Parathyroid adenoma (tissue), 2 donors: ENCODE data around the gene GPC6.

Experiments used
- H2AFZ ChIP-seq: fragments of 300-600 bp; sonication (generic); one replicate; pipeline ENCODE4 v1.7.0; 2017; ENCODE audit warnings: antibody characterized with exemption, mild to moderate bottlenecking
- H3K27ac ChIP-seq: fragments of 300-600 bp; sonication (generic); one replicate; pipeline ENCODE4 v1.7.0; 2017
- H3K27me3 ChIP-seq: fragments of 300-600 bp; sonication (generic); one replicate; pipeline ENCODE4 v1.7.0; 2017; ENCODE audit warnings: low read length; ENCODE audit not compliant: control insufficient read depth, insufficient read depth
- H3K36me3 ChIP-seq: fragments of 300-600 bp; sonication (generic); one replicate; pipeline ENCODE4 v1.7.0; 2017; ENCODE audit warnings: low read length; ENCODE audit not compliant: control insufficient read depth, insufficient read depth
- H3K4me1 ChIP-seq: fragments of 300-600 bp; sonication (generic); one replicate; pipeline ENCODE4 v1.7.0; 2017; ENCODE audit warnings: control low read depth
- H3K4me2 ChIP-seq: fragments of 300-600 bp; sonication (generic); one replicate; pipeline ENCODE4 v1.7.0; 2017; ENCODE audit warnings: low read length
- H3K4me3 ChIP-seq: fragments of 300-600 bp; sonication (generic); one replicate; pipeline ENCODE4 v1.7.0; 2017; ENCODE audit warnings: low read depth, low read length
- H3K79me2 ChIP-seq: fragments of 300-600 bp; sonication (generic); one replicate; pipeline ENCODE4 v1.7.0; 2017; ENCODE audit warnings: control low read depth
- H3K9ac ChIP-seq: fragments of 300-600 bp; sonication (generic); one replicate; pipeline ENCODE4 v1.7.0; 2017; ENCODE audit warnings: mild to moderate bottlenecking
- H3K9me3 ChIP-seq: fragments of 300-600 bp; sonication (generic); one replicate; pipeline ENCODE4 v1.7.0; 2017; ENCODE audit warnings: low read length; ENCODE audit not compliant: control insufficient read depth
- CTCF ChIP-seq: fragments of 300-600 bp; sonication (generic); IDR thresholded peaks from one replicate; pipeline ENCODE4 v1.7.0; 2017; ENCODE audit warnings: antibody characterized with exemption, mild to moderate bottlenecking
- donor health status: primary hyperparathyroidism.

Gene GPC6

GRCh38 chr13:93234459-93234858 is 7.9 kb downstream of the GPC6 start:
- Histone ChIP-seq H3K9ac (no peak overlapping the region), H3K4me2 (no peak overlapping the region), H3K79me2 (no peaks in the 10 kb centered on the region), H3K27me3 (no peaks in the 10 kb centered on the region), H3K27ac (no peak overlapping the region), H2AFZ (no peak overlapping the region), H3K4me1 (no peaks in the 10 kb centered on the region), H3K36me3 (no peaks in the 10 kb centered on the region), H3K9me3 (no peaks in the 10 kb centered on the region), H3K4me3 (no peak overlapping the region)
- no peak for TF ChIP-seq CTCF

- no peaks in the 10 kb centered on the region for H3K36me3 ChIP-seq
- H3K9me3 ChIP-seq = no peaks in the 10 kb centered on the region
- H2AFZ ChIP-seq = no peak overlapping the region
- no peaks in the 10 kb centered on the region for H3K79me2 ChIP-seq
- no peak overlapping the region for H3K4me3 ChIP-seq
- no peaks in the 10 kb centered on the region for H3K27me3 ChIP-seq
- H3K9ac ChIP-seq = no peak overlapping the region
- H3K4me2 ChIP-seq = no peak overlapping the region
- no peaks in the 10 kb centered on the region for H3K4me1 ChIP-seq
- H3K27ac ChIP-seq = no peak overlapping the region
- TF ChIP-seq CTCF = no peak
Measured at GRCh38 chr13:93235258-93236015, 8.8 kb downstream of the GPC6 start.

- Histone ChIP-seq H3K9me3 (no peaks in the 10 kb centered on the region), H3K36me3 (no peaks in the 10 kb centered on the region), H3K4me2 (no peak overlapping the region), H3K27me3 (no peaks in the 10 kb centered on the region), H3K4me1 (no peaks in the 10 kb centered on the region), H3K79me2 (no peaks in the 10 kb centered on the region), H3K27ac (no peak overlapping the region), H3K9ac (no peak overlapping the region), H3K4me3 (no peak overlapping the region), H2AFZ (no peak overlapping the region)
- no peak for TF ChIP-seq CTCF
Measured at GRCh38 chr13:93238711-93239110, 12.1 kb downstream of the GPC6 start.

- TF ChIP-seq CTCF = no peak
- no peak overlapping the region for H3K4me3 ChIP-seq
- H3K36me3 ChIP-seq = no peaks in the 10 kb centered on the region
- H2AFZ ChIP-seq = no peak overlapping the region
- H3K27me3 ChIP-seq = no peaks in the 10 kb centered on the region
- no peak overlapping the region for H3K4me2 ChIP-seq
- H3K9ac ChIP-seq = no peak overlapping the region
- H3K27ac ChIP-seq = no peak overlapping the region
- H3K4me1 ChIP-seq = no peaks in the 10 kb centered on the region
- H3K79me2 ChIP-seq = no peaks in the 10 kb centered on the region
- H3K9me3 ChIP-seq = no peaks in the 10 kb centered on the region
Measured at GRCh38 chr13:93243375-93244063, 16.9 kb downstream of the GPC6 start.
